Upper lobe of left lung (tissue), 6 donors: ENCODE results near the gene TFCP2. TPM values are rescaled to one million over a fixed set of nuclear protein-coding genes. Genes with fewer than 3 reads are reported as not detected.

Experiments used
- ATAC-seq, 2 donors: fragments of 200-7000 bp; cut with Tn5 transposase; one replicate each; pipeline ENCODE4 v1.9.1; 2022; ENCODE audit warnings: mild to moderate bottlenecking in 2 of 2, moderate library complexity in 2 of 2; ENCODE audit not compliant: low FRiP score in 2 of 2
- DNase-seq, 2 donors: peaks; one replicate each; pipeline ENCODE4 v3.0.0-alpha.2; 2019 to 2020
- H3K27ac ChIP-seq, 4 donors: fragments of 200-600 bp; sonication (generic); one replicate each; pipeline ENCODE4 v1.5.1; 2016 to 2019
- H3K27me3 ChIP-seq, 4 donors: fragments of 200-600 bp; sonication (generic); one replicate each; pipeline ENCODE4 v1.5.1; 2017 to 2019
- H3K36me3 ChIP-seq, 4 donors: fragments of 200-600 bp; sonication (generic); one replicate each; pipeline ENCODE4 v1.5.1; 2016 to 2019
- H3K4me1 ChIP-seq, 4 donors: fragments of 200-600 bp; sonication (generic); one replicate each; pipeline ENCODE4 v1.5.1; 2018 to 2019
- H3K4me3 ChIP-seq, 4 donors: fragments of 200-600 bp; sonication (generic); one replicate each; pipeline ENCODE4 v1.5.1; 2017 to 2019; ENCODE audit warnings: mild to moderate bottlenecking in 2 of 4, moderate library complexity in 1 of 4
- H3K9me3 ChIP-seq, 4 donors: fragments of 200-600 bp; sonication (generic); one replicate each; pipeline ENCODE4 v1.5.1; 2018 to 2019
- CTCF ChIP-seq, 6 experiments: fragments of 450-650 bp in 4 of 6; fragments of 200-600 bp in 2 of 6; sonication (generic) in 2 of 6; IDR thresholded peaks; one replicate each; pipeline ENCODE4 v1.5.1; 2016 to 2019; ENCODE audit warnings: antibody characterized with exemption in 6 of 6
- EP300 ChIP-seq, 4 donors: sonication (generic); formaldehyde crosslinking; IDR thresholded peaks; one replicate each; pipeline ENCODE4 v1.5.1; 2017; ENCODE audit warnings: antibody characterized with exemption in 4 of 4, control low read depth in 2 of 4
- POLR2A ChIP-seq, 4 donors: fragments of 450-650 bp; IDR thresholded peaks; one replicate each; pipeline ENCODE4 v1.5.1; 2016 to 2017; ENCODE audit warnings: antibody characterized with exemption in 4 of 4, mild to moderate bottlenecking in 2 of 4
- POLR2AphosphoS5 ChIP-seq, 2 donors: sonication (generic); formaldehyde crosslinking; IDR thresholded peaks; one replicate each; pipeline ENCODE4 v1.5.1; 2017; ENCODE audit warnings: antibody characterized with exemption in 2 of 2
- WGBS, 2 donors: methylation state at CpG; one replicate each; pipeline ENCODE4 v1.1.5; 2017 to 2018; 5-methylcytosine and 5-hydroxymethylcytosine counted together
- total RNA-seq, 6 donors: library from RNA; depleted of rRNA in 4 of 6; stranded (reverse); fragments of >200 nt in 4 of 6; gene quantifications; one replicate each; pipeline versions ENCODE4 v1.1.0 to v1.2.1, GENCODE V29; 2016 to 2021
- donor health status: DM: no; HTN: no; CAD: no; lungs with moderate emphysema.
- donor health status: DM: no; HTN: yes; CAD: no; lungs with severe emphysema.

Gene TFCP2
- total RNA-seq, 6 donors from 2014 or later, result 9.6 to 23.3 (median 20.0) TPM

- no peak for TF ChIP-seq POLR2A (IDR thresholded peaks at IDR 0.05)
- TF ChIP-seq CTCF (IDR thresholded peaks at IDR 0.05), result no peak
- no peak for TF ChIP-seq POLR2AphosphoS5 (IDR thresholded peaks at IDR 0.05)
- peaks cover 3 to 74% (median 22%) of the 10 kb centered on the region in 4 donors for H3K36me3 ChIP-seq
- ATAC-seq, result no peak
Measured at GRCh38 chr12:51115533-51115932, 57.4 kb downstream of the TFCP2 start.

GRCh38 chr12:51108136-51108535 is 64.8 kb downstream of the TFCP2 start:
- no peaks in the 10 kb centered on the region for H3K9me3 ChIP-seq
- DNase-seq (no peak), ATAC-seq (no peak)
- H3K27me3 ChIP-seq, result no peaks in the 10 kb centered on the region
- TF ChIP-seq CTCF (IDR thresholded peaks at IDR 0.05), result no peak
- no peak for TF ChIP-seq POLR2A (IDR thresholded peaks at IDR 0.05)
- no peak for TF ChIP-seq POLR2AphosphoS5 (IDR thresholded peaks at IDR 0.05)
- no peak for TF ChIP-seq EP300 (IDR thresholded peaks at IDR 0.05)
- peaks cover 20 to 90% (median 55%) of the 10 kb centered on the region in 4 donors for H3K36me3 ChIP-seq
- 74 to 77% methylated on average over 4 of the region's 4 CpGs for WGBS, 2 donors
- H3K4me1 ChIP-seq, result no peaks in the 10 kb centered on the region
- H3K4me3 ChIP-seq, result no peak overlapping the region
- H3K27ac ChIP-seq, result no peak overlapping the region

More at GRCh38 chr12:51115533-51115932, 57.4 kb downstream of the TFCP2 start:
- no peak for DNase-seq
- no peaks in the 10 kb centered on the region for H3K9me3 ChIP-seq
- no peak overlapping the region for H3K4me3 ChIP-seq
- H3K27ac ChIP-seq, result no peak overlapping the region
- H3K27me3 ChIP-seq, result no peaks in the 10 kb centered on the region
- H3K4me1 ChIP-seq, result peaks cover 0 to 2% (median 0%) of the 10 kb centered on the region in 4 donors

- no peak overlapping the region for H3K4me3 ChIP-seq
- peaks cover 28 to 89% (median 56%) of the 10 kb centered on the region in 4 donors for H3K36me3 ChIP-seq
- no peak for DNase-seq
- no peaks in the 10 kb centered on the region for H3K9me3 ChIP-seq
- H3K27ac ChIP-seq, result no peak overlapping the region
- no peak for ATAC-seq
- no peaks in the 10 kb centered on the region for H3K4me1 ChIP-seq
- TF ChIP-seq CTCF (IDR thresholded peaks at IDR 0.05), result no peak
- no peak for TF ChIP-seq POLR2A (IDR thresholded peaks at IDR 0.05)
- no peak for TF ChIP-seq EP300 (IDR thresholded peaks at IDR 0.05)
- no peak for TF ChIP-seq POLR2AphosphoS5 (IDR thresholded peaks at IDR 0.05)
- no peaks in the 10 kb centered on the region for H3K27me3 ChIP-seq
Measured at GRCh38 chr12:51103977-51104376, 69.0 kb downstream of the TFCP2 start.

- H3K4me3 ChIP-seq, result no peak overlapping the region
- ATAC-seq, result no peak
- H3K27me3 ChIP-seq, result no peaks in the 10 kb centered on the region
- no peak overlapping the region for H3K27ac ChIP-seq
- DNase-seq, result no peak
- WGBS, 2 donors, result 0 to 100% methylated on average over 1 of the region's 1 CpG
- H3K9me3 ChIP-seq, result no peaks in the 10 kb centered on the region
- H3K36me3 ChIP-seq, result peaks cover 27 to 98% (median 60%) of the 10 kb centered on the region in 4 donors
- TF ChIP-seq CTCF (IDR thresholded peaks at IDR 0.05), result no peak
- no peak for TF ChIP-seq EP300 (IDR thresholded peaks at IDR 0.05)
- no peak for TF ChIP-seq POLR2A (IDR thresholded peaks at IDR 0.05)
- no peak for TF ChIP-seq POLR2AphosphoS5 (IDR thresholded peaks at IDR 0.05)
- no peaks in the 10 kb centered on the region for H3K4me1 ChIP-seq
Measured at GRCh38 chr12:51098611-51099010, 74.3 kb downstream of the TFCP2 start.

- no peak for TF ChIP-seq CTCF (IDR thresholded peaks at IDR 0.05)
- no peak for TF ChIP-seq POLR2A (IDR thresholded peaks at IDR 0.05)
- no peak for TF ChIP-seq EP300 (IDR thresholded peaks at IDR 0.05)
- TF ChIP-seq POLR2AphosphoS5 (IDR thresholded peaks at IDR 0.05), result no peak
- Histone ChIP-seq H3K27ac (no peak overlapping the region), H3K4me1 (peaks cover 0 to 2% (median 0%) of the 10 kb centered on the region in 4 donors), H3K27me3 (no peaks in the 10 kb centered on the region), H3K36me3 (peaks cover 0 to 40% (median 17%) of the 10 kb centered on the region in 4 donors), H3K4me3 (no peak overlapping the region), H3K9me3 (no peaks in the 10 kb centered on the region)
- ATAC-seq, result no peak
- WGBS, 2 donors, result 87 to 92% methylated on average over 10 of the region's 10 CpGs
- no peak for DNase-seq
Measured at GRCh38 chr12:51090705-51091229, 82.2 kb downstream of the TFCP2 start.
